Activated CD4-positive, CD25-positive, alpha-beta regulatory T cell treated with anti-CD3 and anti-CD28 coated beads, Interleukin-2, amount 50 U/mL, for 16 hours (primary cell): ENCODE data around the gene KRTAP10-10.
"Not testable (repeated sequence)": the region's sequence is repeated elsewhere in the genome, so short reads cannot be mapped to it uniquely, and the experiment has no call there.

Source experiments
- DNase-seq: peaks from one replicate; pipeline ENCODE4 v3.0.0-alpha.2; 2020; ENCODE audit warnings: low read depth, low spot score

KRTAP10-10 gene

GRCh38 chr21:44650265-44650972 is 13.3 kb downstream of the KRTAP10-10 start:
- DNase-seq: no peak

- DNase-seq: no peak
Measured at GRCh38 chr21:44650973-44651675, 14.0 kb downstream of the KRTAP10-10 start.

- DNase-seq: no peak
Measured at GRCh38 chr21:44653123-44653522, 16.0 kb downstream of the KRTAP10-10 start.

DNA sequence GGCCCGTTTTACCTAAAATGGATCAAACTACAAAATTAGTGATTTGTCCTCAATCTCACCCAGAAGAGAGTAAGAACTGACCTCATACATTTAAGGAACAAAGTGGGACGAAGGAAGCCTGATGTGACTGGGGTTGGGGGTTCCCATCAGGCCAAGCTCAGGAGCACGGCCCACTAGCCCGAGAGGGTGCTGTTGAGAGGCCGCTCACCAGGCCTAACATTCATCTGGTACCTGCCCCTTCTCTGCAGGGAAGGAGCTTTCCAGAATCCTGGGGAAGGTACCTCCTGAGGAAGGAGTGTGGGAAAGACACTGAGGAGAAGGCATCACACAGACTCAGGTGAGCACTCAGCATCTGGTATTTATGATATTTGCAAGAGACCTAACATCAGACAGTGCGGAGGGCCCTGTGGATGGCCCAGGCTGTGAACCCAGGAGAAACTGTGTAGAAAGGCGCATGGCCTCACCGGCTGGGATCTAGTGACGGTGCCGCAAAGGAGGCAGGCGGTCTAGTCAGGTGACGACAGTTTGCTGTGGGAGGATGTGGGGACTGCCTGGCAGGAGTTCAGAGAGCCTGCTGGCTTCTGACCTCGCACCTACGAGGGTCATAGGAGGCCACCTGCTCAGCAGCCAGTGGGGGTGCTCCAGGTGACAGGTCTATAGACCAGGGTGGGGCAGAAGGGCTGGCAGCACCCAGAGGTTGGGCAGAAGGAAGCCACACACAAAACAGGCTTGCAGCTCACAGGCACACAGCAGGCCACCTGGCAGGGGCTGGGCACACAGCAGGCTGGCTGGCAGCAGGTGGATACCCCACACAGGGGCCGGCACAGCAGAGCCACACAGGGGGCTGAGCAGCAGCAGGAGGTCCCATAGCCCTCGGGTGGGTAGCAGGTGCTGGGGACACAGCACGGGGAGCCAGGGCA is 16.8 kb downstream of the KRTAP10-10 start:
- no peak for DNase-seq

- DNase-seq: no peak
Measured at GRCh38 chr21:44654576-44655175, 17.5 kb downstream of the KRTAP10-10 start, which contains the start of gene KRTAP12-4. KRTAP12-4 (minus strand) TSS chr21:44654659; CDS start chr21:44654614, 45 bp downstream.

GRCh38 chr21:44656868-44657267 is 19.7 kb downstream of the KRTAP10-10 start:
- DNase-seq: no peak

- DNase-seq: no peak
Measured at GRCh38 chr21:44657635-44658540, 20.7 kb downstream of the KRTAP10-10 start, which contains the start of gene KRTAP12-3. KRTAP12-3 (plus strand) TSS chr21:44657932; CDS start chr21:44657980, 48 bp downstream.

DNA sequence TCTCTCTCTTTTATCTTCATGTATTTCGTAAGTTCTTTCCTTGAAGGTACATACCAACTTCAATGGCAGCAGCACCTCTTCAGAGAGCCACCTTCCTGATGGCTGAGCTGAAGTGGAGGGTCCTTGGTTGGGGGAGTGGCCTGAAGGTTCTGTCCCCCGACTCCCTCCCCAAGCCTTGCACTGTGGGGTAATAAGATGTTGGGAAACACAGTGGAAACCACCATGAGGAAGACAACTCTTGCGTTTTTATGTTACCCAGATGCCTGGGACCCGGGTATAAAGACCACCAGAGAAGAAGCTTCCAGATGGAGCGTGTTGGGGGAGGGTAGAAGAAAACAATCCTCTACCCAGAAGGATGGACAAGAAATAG is 21.4 kb downstream of the KRTAP10-10 start:
- no peak for DNase-seq

- no peak for DNase-seq
Measured at GRCh38 chr21:44658913-44659595, 21.9 kb downstream of the KRTAP10-10 start.

GRCh38 chr21:44661567-44661966 is 24.4 kb downstream of the KRTAP10-10 start:
- not testable (repeated sequence) for DNase-seq

- DNase-seq: no peak
Measured at GRCh38 chr21:44664691-44665090, 27.5 kb downstream of the KRTAP10-10 start.

DNA sequence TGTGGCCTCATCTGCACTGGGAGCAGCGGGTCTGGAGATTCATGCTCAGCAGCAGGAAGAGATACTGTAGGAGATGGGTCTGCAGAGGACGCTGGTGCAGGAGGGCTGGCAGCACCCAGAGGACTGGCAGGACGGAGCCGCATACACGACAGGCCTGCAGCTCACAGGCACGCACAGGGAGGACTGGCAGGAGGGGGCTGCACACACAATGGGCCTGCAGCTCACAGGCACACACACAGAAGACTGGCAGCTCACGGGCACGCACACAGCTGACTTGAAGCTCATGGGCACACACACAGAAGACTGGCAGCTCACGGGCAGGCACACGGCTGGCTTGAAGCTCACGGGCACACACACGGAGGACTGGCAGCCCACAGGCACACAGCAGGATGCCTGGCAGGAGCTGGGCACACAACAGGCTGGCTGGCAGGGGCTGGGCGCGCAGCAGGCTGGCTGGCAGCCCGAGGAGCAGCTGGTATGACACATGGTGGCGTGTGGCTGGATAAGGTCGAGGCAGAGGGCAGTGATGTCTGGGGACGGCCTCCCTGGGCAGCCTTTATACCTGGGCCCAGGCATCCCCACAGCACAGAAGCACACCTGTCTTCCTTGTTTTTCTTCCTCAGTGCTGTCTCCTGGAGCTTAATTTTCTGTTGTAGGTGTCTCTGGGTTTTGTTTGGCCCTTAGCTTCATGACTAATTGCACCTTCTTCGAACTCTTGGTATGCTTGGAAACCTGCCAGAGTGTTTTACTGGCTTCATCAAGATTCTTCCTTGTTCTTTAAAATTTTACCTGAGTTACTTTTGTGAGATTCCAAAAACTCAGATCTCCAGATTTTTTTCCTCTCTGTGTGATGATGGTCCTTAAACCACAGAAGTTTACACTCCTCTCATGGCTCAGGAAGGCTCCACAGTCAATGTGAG is 29.5 kb downstream of the KRTAP10-10 start, which contains the start of gene KRTAP12-2:
KRTAP12-2 (minus strand) TSS at position 527 of the 920 bp plus-strand sequence; CDS start at position 486, 41 bp downstream.
- no peak for DNase-seq

DNA sequence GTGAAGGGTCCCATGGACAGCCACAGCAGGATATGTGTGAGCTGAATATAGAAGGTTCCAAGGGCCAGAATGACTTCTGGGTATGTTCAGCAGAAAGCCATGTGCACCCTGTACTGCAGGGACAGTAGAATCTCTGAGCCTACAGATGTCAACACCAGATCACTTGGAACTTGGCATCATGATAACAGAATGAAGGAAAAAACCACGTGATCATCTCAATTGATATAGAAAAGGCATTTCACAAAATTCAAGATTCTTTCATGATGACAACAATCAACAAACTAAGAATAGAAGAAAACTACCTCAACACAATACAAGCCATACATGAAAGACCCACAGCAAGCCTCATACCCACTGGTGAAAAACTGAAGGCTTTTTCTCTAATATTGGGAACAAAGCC is 30.5 kb downstream of the KRTAP10-10 start:
- no peak for DNase-seq

- DNase-seq: no peak
Measured at GRCh38 chr21:44670642-44671432, 33.7 kb downstream of the KRTAP10-10 start.

DNA sequence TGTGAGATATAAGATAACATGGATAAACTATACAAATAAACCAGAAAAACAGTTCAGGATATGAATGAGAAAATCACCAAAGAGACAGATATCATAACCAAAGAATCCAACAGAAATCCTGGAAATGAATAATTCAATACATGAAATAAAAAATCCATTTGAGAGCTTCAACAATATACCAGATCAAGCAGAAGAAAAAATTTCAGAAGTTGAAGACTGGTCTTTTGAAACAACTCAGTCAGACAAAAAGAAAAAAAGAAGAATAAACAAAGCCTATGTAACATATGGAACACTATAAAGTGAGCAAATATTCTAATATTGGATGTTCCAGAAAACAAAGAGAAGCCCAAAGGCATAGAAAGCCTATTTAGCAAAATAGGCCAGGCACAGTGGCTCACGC is 34.8 kb downstream of the KRTAP10-10 start:
- no peak for DNase-seq

DNA sequence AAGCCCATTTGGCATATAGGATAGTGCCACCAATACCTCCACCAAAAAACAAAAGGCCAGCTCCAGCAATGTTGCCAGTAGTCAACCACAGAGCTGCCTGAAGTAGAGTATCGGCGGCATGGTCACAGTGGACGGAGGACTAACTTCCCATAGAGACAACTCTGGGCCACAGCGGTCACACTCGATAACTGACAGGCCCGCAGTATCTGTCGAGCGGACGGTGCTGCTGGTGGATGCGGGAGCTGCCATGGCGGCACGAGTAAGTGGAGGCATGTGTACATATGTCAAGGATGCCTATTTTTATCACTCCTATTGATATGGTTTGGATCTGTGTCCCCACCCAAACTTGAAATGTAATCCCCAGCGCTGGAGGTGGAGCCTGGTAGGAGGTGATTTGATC is 40.7 kb downstream of the KRTAP10-10 start:
- no peak for DNase-seq

GRCh38 chr21:44681152-44681551 is 44.0 kb downstream of the KRTAP10-10 start:
- DNase-seq: no peak
